HG03354 (cell line): ENCODE measurements around the gene ABCC10.
"Not testable (repeated sequence)": the region's sequence is repeated elsewhere in the genome, so short reads cannot be mapped to it uniquely, and the experiment has no call there.

Experiments used
- ATAC-seq: cut with Tn5 transposase; IDR thresholded peaks from one replicate; pipeline ENCODE4 v1.9.1; 2021; ENCODE audit warnings: mild to moderate bottlenecking; ENCODE audit not compliant: unreplicated experiment, poor library complexity, severe bottlenecking

The ABCC10 gene

DNA sequence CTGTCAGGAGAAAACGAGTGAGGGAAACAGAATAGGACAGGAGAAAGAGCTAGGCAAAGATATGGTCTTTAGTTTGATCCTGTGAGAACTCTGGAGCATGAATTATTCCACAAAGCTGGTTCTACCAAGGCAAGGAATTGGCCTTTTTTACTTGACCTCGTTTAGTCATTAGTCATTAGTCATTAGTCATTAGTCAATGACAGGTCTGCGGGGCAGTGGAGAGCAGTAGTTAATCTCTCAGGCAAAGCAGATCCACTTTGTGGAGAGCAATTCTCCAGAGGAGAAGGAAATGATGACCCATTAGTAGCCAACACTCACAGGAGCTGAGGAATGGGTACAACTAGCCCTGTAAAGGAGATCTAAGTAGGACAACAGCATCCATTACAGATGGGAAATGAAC is 22.0 kb upstream of the ABCC10 start:
- ATAC-seq = no peak

- ATAC-seq = no peak
Observed at GRCh38 chr6:43407296-43407695, 20.0 kb upstream of the ABCC10 start.

- no peak for ATAC-seq
Observed at GRCh38 chr6:43408259-43408658, 19.1 kb upstream of the ABCC10 start.

- ATAC-seq = not testable (repeated sequence)
Observed at GRCh38 chr6:43410776-43411175, 16.6 kb upstream of the ABCC10 start.

DNA sequence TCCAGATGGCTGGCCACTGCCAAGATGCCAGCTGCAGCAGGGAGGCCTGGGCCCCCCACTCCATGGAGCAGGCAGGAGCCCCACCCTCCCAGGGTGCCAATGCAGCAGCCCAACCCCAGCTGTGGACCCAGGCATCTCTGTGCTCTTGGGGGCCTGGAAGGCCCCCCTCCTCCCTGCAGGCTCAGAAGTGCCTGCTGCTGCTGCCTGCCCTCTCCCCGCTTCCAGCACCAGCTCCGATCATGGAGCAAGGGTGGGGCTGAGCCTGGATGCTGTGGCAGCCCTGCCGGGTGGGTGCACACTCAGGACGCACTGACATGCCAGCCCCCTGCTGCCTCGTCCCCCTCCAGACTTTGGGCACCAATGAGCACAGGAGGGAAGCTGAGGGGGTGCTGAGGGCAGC is 14.8 kb upstream of the ABCC10 start:
- ATAC-seq = no peak

DNA sequence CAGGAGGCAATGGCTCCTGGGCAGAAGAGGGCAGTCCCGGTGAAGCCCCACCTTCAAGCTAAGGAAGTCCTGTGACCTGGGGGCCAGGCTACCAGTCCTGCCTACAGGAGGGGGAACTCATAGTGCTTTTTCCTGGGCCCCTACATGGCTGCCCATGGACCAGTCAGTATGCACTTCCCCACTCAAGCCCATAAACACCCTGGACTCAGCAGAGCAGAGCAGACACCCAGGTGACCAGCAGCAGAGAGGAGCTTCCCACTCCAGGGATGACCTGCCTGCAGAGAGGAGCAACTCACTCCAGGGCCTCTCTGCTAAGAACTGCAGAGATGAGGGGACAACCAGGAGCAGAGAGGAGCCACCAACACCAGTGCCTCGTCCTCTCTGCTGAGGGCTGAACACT is 14.3 kb upstream of the ABCC10 start:
- ATAC-seq = no peak

- ATAC-seq = not testable (repeated sequence)
Observed at GRCh38 chr6:43415275-43415674, 12.1 kb upstream of the ABCC10 start.

- no peak for ATAC-seq
Observed at GRCh38 chr6:43416935-43417334, 10.4 kb upstream of the ABCC10 start.

DNA sequence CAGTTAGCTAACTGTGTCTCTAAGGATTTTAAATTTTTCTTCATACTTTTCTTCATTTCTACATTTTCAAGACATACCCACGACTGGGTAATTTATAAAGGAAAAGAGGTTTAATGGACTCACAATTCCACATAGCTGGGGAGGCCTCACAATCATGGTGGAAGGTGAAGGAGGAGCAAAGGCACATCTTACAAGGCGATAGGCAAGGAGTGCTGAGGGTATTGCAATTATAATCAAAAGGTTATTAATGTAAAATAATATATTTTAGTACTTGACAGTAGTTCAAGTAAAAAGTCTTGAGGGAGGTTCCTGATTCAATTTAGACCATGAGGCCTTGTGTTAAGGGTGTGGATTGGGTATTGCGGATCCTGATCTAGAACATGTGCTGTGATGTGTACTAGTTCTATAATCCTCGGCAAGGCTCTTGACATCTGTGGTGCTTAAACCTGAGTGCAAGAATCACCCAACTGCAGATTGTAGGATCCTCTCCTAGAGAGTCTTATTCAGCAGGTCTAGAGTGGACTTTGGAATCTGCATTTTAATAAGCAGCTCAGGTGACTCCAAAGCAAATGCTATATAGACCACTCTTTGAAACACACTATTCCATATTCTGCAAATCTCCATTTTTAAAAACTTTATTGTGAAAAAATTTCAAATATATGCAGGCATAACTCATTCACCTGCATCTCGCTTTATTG is 7.2 kb upstream of the ABCC10 start:
- ATAC-seq = no peak

DNA sequence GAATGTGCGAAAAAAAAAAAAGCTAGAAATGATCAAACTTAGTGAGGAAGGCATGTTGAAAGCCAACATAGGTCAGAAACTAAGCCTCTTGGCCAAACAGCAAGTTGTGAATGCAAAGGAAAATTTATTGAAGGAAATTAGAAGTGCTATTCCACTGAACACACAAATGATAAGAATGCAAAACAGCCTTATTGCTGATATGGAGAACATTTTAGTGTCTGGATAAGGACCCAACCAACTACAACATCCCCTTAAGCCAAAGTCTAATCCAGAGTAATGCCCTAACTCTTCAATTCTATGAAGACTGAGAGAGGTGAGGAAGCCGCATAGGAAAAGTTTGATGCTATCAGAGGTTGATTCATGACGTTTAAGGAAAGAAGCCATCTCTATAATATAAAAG is 5.5 kb upstream of the ABCC10 start:
- ATAC-seq = no peak

GRCh38 chr6:43425083-43425482 is 2.3 kb upstream of the ABCC10 start:
- ATAC-seq = not testable (repeated sequence)

DNA sequence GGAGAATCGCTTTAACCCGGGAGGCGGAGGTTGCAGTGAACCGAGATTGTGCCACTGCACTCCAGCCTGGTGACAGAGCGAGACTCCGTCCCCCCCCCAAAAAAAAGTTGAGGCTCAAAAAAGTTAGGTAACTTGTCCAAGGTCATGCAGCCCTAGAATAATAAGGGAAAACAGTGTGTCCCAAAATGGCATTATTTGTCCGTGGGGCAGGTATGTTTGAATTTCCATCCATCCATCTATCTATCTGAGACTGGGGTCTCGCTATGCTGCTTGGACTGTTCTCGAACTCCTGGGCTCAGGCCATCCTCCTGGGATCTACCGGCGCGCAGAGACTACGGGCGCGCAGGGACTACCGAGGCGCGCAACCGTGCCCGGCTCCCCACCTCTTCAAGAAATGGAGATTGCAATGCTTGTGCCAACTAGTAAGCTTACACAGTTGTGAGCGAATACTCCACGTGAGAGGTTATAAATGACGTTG is 374 bp upstream of the ABCC10 start:
- no peak for ATAC-seq

DNA sequence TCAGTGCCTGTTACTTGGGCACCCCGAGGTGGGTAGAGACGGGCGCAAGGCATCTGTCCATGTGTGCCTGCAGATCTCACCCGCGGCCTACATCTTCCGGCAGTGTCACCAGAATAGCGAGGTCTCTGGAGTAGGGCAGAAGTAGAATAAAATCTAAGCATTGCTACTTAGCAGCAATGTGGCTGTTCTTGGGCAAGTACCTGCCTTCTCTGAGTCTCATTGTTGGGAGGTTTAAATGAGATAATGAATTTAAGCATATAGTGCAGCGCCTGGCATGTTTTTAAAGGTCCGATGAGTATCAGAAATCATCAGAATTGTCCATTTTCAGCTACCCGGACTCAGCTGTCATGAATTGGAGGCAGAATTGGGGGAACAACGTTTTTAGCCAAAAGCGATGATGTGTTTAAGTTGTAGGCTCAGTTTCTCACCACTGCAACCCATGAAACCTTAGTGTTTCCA is 800 bp downstream of the ABCC10 start:
- ATAC-seq = no peak

GRCh38 chr6:43428874-43429273 is 1.5 kb downstream of the ABCC10 start:
- no peak for ATAC-seq

- ATAC-seq = no peak
Observed at GRCh38 chr6:43432009-43432945, 4.9 kb downstream of the ABCC10 start.

GRCh38 chr6:43433148-43433547 is 5.8 kb downstream of the ABCC10 start:
- ATAC-seq = no peak

DNA sequence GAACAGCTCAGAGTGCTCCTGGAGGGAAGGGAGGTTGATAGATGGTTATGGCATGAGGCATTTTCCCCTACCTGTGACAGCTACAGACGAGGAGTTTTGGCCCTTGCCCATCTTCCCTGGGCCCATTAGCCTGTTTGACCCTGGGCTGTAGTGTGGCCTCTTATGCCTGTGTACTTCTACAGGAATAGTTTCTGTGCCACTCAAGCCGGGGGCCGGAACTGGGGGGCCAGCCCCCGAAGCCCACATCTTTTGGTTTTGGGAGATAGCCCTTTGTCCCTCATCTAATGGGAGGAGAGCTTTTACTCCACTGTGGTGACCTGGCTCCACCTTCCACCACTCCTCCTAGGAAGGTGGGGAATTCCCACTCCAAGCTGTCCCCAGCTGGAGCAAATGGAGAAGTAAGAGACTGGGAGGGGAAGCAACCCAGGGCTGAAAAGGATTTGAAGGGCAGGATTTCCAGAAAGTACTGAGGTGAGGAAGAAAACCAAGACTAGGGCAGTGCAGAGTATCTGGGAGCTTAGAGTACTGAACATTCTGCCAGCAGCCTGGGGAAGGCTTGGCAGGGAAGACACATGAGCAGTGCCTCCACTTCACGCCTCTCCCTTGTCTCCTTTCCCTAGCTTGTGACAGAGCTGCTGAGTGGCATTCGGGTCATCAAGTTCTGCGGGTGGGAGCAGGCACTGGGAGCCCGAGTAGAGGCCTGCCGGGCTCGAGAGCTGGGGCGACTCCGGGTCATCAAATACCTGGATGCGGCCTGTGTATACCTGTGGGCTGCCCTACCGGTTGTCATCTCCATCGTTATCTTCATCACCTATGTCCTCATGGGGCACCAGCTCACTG is 6.9 kb downstream of the ABCC10 start:
- no peak for ATAC-seq

DNA sequence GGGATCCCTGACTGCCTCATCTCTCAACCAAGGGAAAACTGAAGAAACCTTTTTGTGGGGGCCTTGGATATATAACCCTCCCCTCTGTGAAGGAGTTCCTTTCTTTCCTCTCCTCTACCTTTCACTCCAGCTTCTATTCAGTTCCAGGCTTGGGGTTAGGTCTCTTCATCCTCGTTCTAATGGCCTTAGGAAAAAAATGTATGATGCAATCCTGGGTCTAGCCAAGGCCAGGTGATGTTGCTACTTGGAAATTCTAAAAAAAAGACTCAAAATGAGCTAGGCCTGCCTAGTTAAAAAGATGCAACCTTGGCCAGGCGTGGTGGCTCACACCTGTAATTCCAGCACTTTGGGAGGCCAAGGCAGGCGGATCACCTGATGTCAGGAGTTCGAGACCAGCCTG is 7.6 kb downstream of the ABCC10 start:
- no peak for ATAC-seq

DNA sequence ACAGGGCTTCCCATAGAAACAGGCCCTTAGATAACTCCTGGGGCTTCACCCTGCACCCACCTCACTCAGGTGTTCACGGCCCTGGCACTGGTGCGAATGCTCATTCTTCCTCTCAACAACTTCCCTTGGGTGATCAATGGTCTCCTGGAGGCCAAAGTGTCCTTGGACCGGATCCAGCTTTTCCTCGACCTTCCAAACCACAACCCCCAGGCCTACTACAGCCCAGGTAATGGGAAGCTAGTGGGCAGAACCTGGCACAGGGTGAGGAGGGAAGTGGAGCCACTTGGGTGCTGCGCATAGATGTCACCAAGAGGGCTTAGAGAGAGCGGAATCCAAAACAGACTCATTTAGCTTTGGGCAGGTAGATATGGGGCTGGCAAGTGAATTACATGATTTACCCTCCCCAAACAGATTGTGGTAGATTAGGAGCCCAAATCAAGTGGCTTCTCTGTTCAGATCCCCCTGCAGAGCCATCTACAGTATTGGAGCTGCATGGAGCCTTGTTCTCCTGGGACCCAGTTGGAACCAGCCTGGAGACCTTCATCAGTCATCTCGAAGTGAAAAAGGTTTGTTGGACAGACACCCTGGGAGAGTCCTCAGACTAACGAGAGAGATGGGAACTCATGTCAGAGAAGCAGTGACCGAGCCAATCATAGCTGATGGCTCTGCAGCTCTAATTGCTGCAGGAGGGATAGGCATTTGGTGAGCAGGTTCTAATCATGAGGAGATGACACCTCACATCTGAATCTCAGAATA is 8.5 kb downstream of the ABCC10 start:
- ATAC-seq = no peak
